Right lobe of liver (tissue), 6 donors: ENCODE measurements around the gene SH3PXD2A. TPM values are rescaled to one million over a fixed set of nuclear protein-coding genes. Genes with fewer than 3 reads are reported as not detected.

Experiments used
- ATAC-seq, 4 donors: fragments of 200-7000 bp; cut with Tn5 transposase; one replicate each; pipeline ENCODE4 v1.9.1; 2020; ENCODE audit warnings: mild to moderate bottlenecking in 4 of 4, moderate library complexity in 4 of 4
- DNase-seq, 3 donors: peaks; one replicate each; pipeline ENCODE4 v3.0.0-alpha.2; 2020
- H3K27ac ChIP-seq, 3 donors: fragments of 200-600 bp; one replicate each; pipeline ENCODE4 v1.8.0; 2022
- H3K27me3 ChIP-seq, 2 donors: fragments of 200-600 bp; one replicate each; pipeline ENCODE4 v1.8.0; 2022
- H3K36me3 ChIP-seq, 4 donors: fragments of 200-600 bp; sonication (generic) in 1 of 4; one replicate each; pipeline versions ENCODE4 v1.5.1 to v1.8.0; 2017 to 2022; ENCODE audit warnings: control low read depth in 1 of 4
- H3K4me1 ChIP-seq, 4 donors: fragments of 200-600 bp; sonication (generic) in 1 of 4; one replicate each; pipeline versions ENCODE4 v1.5.1 to v1.8.0; 2017 to 2022; ENCODE audit warnings: control low read depth in 1 of 4
- H3K4me3 ChIP-seq, 3 donors: fragments of 200-600 bp; one replicate each; pipeline ENCODE4 v1.8.0; 2022
- H3K9me3 ChIP-seq, 4 donors: fragments of 200-600 bp; sonication (generic) in 1 of 4; one replicate each; pipeline versions ENCODE4 v1.5.1 to v1.8.0; 2017 to 2022; ENCODE audit warnings: control low read depth in 1 of 4
- POLR2A ChIP-seq: fragments of 450-650 bp; IDR thresholded peaks from one replicate; pipeline ENCODE4 v1.6.1; 2017; ENCODE audit warnings: antibody characterized with exemption, mild to moderate bottlenecking
- WGBS: methylation state at CpG from one replicate; pipeline ENCODE4 v1.1.6; 2018; ENCODE audit warnings: low coverage, low lambda C conversion rate; ENCODE audit not compliant: insufficient coverage; ENCODE audit errors: missing lambda C conversion rate; 5-methylcytosine and 5-hydroxymethylcytosine counted together
- intact Hi-C, 2 donors: fragments of 100-400 bp; cut with DNase I; formaldehyde crosslinking; loops; one replicate each; pipeline versions ENCODE4 v1.11.2 to v1.14.1; 2022
- total RNA-seq, 6 experiments: library from RNA; depleted of rRNA in 2 of 6; stranded (reverse); fragments of >200 nt in 2 of 6; fragmentation: NEBNext Ultra II Directional in 3 of 6; extraction: Animal tissue kit (Norgen Biotek cat#: 25700) in 3 of 6; gene quantifications; one replicate each; pipeline versions ENCODE4 v1.1.0 to v1.2.4, GENCODE V29; 2016 to 2023
- TF ChIP-seq, protein P1 (sequence below), 4 donors: fragments of 200-600 bp in 3 of 4; fragments of 450-650 bp in 1 of 4; IDR thresholded peaks; one replicate each; pipeline versions ENCODE4 v1.5.1 to v1.8.0; 2016 to 2022; ENCODE audit warnings: antibody characterized with exemption in 4 of 4, mild to moderate bottlenecking in 2 of 4
- donor health status: DM: no; HTN: yes; CAD: no.
- donor health status: DM: no; HTN: no; CAD: no.
- donor health status: DM: no; HTN: no; CAD: no.
- donor health status: DM: no; HTN: yes; CAD: no.
- donor health status: DM: no; HTN: yes; CAD: no.

The SH3PXD2A gene
- total RNA-seq, 6 experiments from 2014 or later = 3.0 to 38.3 (median 10.0) TPM

DNA sequence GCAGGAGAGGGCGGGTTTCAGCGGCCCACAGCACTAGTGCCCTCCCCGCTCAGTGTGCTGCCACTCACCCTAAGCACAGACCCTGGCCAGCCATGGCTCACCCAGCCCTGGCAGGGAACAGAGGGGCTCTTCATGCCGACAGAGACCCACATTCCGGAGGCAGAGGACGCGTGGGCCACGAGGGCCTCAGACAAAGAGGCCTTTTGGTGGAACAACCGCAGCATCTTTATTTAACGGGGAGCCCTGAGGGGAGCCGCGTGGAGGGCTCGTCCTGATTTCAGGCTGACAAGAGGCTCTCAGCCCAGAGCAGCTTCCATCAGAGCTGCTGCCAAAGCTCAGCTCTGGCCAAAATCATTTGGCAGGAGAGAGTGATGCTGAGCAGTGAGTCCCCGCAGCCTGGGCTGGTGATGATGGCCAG, 127.8 kb downstream of the SH3PXD2A start:
- no peak for DNase-seq
- no peaks in the 10 kb centered on the region for H3K4me1 ChIP-seq
- no peaks in the 10 kb centered on the region for H3K27me3 ChIP-seq
- H3K36me3 ChIP-seq = no peaks in the 10 kb centered on the region
- H3K9me3 ChIP-seq = no peaks in the 10 kb centered on the region
- no peak overlapping the region for H3K4me3 ChIP-seq
- TF ChIP-seq, protein P1, sequence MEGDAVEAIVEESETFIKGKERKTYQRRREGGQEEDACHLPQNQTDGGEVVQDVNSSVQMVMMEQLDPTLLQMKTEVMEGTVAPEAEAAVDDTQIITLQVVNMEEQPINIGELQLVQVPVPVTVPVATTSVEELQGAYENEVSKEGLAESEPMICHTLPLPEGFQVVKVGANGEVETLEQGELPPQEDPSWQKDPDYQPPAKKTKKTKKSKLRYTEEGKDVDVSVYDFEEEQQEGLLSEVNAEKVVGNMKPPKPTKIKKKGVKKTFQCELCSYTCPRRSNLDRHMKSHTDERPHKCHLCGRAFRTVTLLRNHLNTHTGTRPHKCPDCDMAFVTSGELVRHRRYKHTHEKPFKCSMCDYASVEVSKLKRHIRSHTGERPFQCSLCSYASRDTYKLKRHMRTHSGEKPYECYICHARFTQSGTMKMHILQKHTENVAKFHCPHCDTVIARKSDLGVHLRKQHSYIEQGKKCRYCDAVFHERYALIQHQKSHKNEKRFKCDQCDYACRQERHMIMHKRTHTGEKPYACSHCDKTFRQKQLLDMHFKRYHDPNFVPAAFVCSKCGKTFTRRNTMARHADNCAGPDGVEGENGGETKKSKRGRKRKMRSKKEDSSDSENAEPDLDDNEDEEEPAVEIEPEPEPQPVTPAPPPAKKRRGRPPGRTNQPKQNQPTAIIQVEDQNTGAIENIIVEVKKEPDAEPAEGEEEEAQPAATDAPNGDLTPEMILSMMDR (IDR thresholded peaks at IDR 0.05) = no peak
- no peak for TF ChIP-seq POLR2A
- H3K27ac ChIP-seq = no peak overlapping the region
- peak in 2 of 4 donors; percentile 13 to 19 for ATAC-seq
- no CpG with 5 or more reads among the region's 14 CpGs for WGBS
- intact Hi-C loops = no loop called here

GRCh38 chr10:103726637-103727036, 128.7 kb downstream of the SH3PXD2A start:
- H3K27me3 ChIP-seq = no peaks in the 10 kb centered on the region
- no peak for DNase-seq
- ATAC-seq = no peak
- no peaks in the 10 kb centered on the region for H3K4me1 ChIP-seq
- no peak overlapping the region for H3K27ac ChIP-seq
- no peaks in the 10 kb centered on the region for H3K36me3 ChIP-seq
- H3K4me3 ChIP-seq = no peak overlapping the region
- no peaks in the 10 kb centered on the region for H3K9me3 ChIP-seq
- 25% methylated on average over 1 of the region's 1 CpG for WGBS
- TF ChIP-seq, protein P1 (IDR thresholded peaks at IDR 0.05) = no peak
- no peak for TF ChIP-seq POLR2A
- intact Hi-C loops = no loop called here

DNA sequence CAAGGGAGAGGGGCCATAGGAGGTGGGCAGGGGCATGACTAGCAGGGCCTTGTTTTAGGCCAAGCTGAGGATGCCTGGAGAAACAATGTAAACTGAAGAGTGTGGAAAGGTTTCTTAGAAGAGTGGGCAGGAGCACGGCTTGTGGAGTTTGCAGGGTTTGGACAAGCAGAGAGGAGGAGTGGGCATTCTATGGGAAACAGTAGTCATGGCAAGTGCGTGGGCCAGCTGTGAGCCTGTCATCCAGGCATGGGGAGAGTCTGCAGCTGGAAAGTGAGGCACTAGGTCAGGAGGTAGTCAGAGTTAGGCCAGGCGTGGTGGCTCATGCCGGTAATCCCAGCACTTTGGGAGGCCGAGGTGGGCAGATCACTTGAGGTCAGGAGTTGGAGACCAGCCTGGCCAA, 130.1 kb downstream of the SH3PXD2A start:
- Histone ChIP-seq H3K4me3 (no peak overlapping the region), H3K27ac (no peak overlapping the region), H3K9me3 (no peaks in the 10 kb centered on the region), H3K36me3 (no peaks in the 10 kb centered on the region), H3K27me3 (no peaks in the 10 kb centered on the region), H3K4me1 (no peaks in the 10 kb centered on the region)
- intact Hi-C loops = no loop called here
- 96% methylated on average over 5 of the region's 5 CpGs for WGBS
- no peak for ATAC-seq
- DNase-seq = peak in 1 of 3 donors; percentile 8
- TF ChIP-seq, protein P1 (IDR thresholded peaks at IDR 0.05) = no peak
- TF ChIP-seq POLR2A = no peak

GRCh38 chr10:103724771-103725170, 130.6 kb downstream of the SH3PXD2A start:
- DNase-seq = peak in 1 of 3 donors; percentile 16
- intact Hi-C loops = no loop called here
- no peak for TF ChIP-seq POLR2A
- TF ChIP-seq, protein P1 (IDR thresholded peaks at IDR 0.05) = no peak
- Histone ChIP-seq H3K27ac (no peak overlapping the region), H3K4me3 (no peak overlapping the region), H3K27me3 (no peaks in the 10 kb centered on the region), H3K36me3 (no peaks in the 10 kb centered on the region), H3K9me3 (no peaks in the 10 kb centered on the region), H3K4me1 (no peaks in the 10 kb centered on the region)
- ATAC-seq = no peak
- WGBS = 100% methylated on average over 2 of the region's 2 CpGs

GRCh38 chr10:103724074-103724473, 131.3 kb downstream of the SH3PXD2A start:
- TF ChIP-seq POLR2A = no peak
- TF ChIP-seq, protein P1 (IDR thresholded peaks at IDR 0.05) = no peak
- DNase-seq = peak in 1 of 3 donors; percentile 34
- no peaks in the 10 kb centered on the region for H3K9me3 ChIP-seq
- no peaks in the 10 kb centered on the region for H3K4me1 ChIP-seq
- intact Hi-C loops = no loop called here
- no peak overlapping the region for H3K4me3 ChIP-seq
- WGBS = 85% methylated on average over 7 of the region's 8 CpGs
- H3K27ac ChIP-seq = no peak overlapping the region
- no peak for ATAC-seq
- no peaks in the 10 kb centered on the region for H3K36me3 ChIP-seq
- H3K27me3 ChIP-seq = no peaks in the 10 kb centered on the region
